Body of pancreas (tissue), 4 donors: Measurements from ENCODE around the gene AGBL4.

ENCODE experiments used
- POLR2A ChIP-seq, 3 donors: fragments of 450-650 bp; IDR thresholded peaks; one replicate each; pipeline ENCODE4 v1.6.1; 2016; ENCODE audit warnings: antibody characterized with exemption in 3 of 3, mild to moderate bottlenecking in 2 of 3
- TF ChIP-seq, protein P1 (sequence below), 7 experiments: fragments of 450-650 bp in 4 of 7; fragments of 200-600 bp in 3 of 7; sonication (generic) in 3 of 7; IDR thresholded peaks; one replicate each; pipeline ENCODE4 v1.5.1; 2016 to 2019; ENCODE audit warnings: antibody characterized with exemption in 7 of 7

- TF ChIP-seq, protein P1, sequence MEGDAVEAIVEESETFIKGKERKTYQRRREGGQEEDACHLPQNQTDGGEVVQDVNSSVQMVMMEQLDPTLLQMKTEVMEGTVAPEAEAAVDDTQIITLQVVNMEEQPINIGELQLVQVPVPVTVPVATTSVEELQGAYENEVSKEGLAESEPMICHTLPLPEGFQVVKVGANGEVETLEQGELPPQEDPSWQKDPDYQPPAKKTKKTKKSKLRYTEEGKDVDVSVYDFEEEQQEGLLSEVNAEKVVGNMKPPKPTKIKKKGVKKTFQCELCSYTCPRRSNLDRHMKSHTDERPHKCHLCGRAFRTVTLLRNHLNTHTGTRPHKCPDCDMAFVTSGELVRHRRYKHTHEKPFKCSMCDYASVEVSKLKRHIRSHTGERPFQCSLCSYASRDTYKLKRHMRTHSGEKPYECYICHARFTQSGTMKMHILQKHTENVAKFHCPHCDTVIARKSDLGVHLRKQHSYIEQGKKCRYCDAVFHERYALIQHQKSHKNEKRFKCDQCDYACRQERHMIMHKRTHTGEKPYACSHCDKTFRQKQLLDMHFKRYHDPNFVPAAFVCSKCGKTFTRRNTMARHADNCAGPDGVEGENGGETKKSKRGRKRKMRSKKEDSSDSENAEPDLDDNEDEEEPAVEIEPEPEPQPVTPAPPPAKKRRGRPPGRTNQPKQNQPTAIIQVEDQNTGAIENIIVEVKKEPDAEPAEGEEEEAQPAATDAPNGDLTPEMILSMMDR (IDR thresholded peaks at IDR 0.05) = no peak
- no peak for TF ChIP-seq POLR2A (IDR thresholded peaks at IDR 0.05)
These were observed 1468.5 kb downstream of the AGBL4 start for GRCh38 chr1:48555271-48555670.
